Measurements from ENCODE around the gene HSH2D.

GRCh38 chr19:16175954-16176353 lies 32.5 kb downstream of the HSH2D start:
- TF ChIP-seq CTCF (conservative IDR thresholded peaks at IDR 0.05), result no peak
- TF ChIP-seq EZH2 (IDR thresholded peaks at IDR 0.05; ENCODE audit: low read depth), result no peak

All from PC-9 (cell line).